Right lobe of liver (tissue), 4 donors: ENCODE results near the gene OR52A5.
"Not testable (repeated sequence)": the region's sequence is repeated elsewhere in the genome, so short reads cannot be mapped to it uniquely, and the experiment has no call there.

Experiments used
- POLR2A ChIP-seq: fragments of 450-650 bp; IDR thresholded peaks from one replicate; pipeline ENCODE4 v1.6.1; 2017; ENCODE audit warnings: antibody characterized with exemption, mild to moderate bottlenecking
- TF ChIP-seq, protein P1 (sequence below), 4 donors: fragments of 200-600 bp in 3 of 4; fragments of 450-650 bp in 1 of 4; IDR thresholded peaks; one replicate each; pipeline versions ENCODE4 v1.5.1 to v1.8.0; 2016 to 2022; ENCODE audit warnings: antibody characterized with exemption in 4 of 4, mild to moderate bottlenecking in 2 of 4
- donor health status: DM: no; HTN: no; CAD: no.
- donor health status: DM: no; HTN: no; CAD: no.
- donor health status: DM: no; HTN: yes; CAD: no.

DNA sequence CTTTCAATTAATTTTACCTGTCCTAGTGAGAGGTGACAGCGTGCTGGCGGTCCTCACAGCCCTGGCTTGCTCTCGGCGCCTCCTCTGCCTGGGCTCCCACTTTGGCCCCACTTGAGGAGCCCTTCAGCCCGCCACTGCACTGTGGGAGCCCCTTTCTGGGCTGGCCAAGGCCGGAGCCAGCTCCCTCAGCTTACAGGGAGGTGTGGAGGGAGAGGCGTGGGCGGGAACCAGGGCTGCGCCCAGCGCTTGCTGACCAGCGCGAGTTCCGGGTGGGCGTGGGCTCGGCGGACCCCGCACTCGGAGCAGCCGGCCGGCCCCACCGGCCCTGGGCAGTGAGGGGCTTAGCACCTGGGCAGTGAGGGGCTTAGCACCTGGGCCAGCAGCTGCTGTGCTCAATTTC is 6.0 kb upstream of the OR52A5 start:
- TF ChIP-seq, protein P1, sequence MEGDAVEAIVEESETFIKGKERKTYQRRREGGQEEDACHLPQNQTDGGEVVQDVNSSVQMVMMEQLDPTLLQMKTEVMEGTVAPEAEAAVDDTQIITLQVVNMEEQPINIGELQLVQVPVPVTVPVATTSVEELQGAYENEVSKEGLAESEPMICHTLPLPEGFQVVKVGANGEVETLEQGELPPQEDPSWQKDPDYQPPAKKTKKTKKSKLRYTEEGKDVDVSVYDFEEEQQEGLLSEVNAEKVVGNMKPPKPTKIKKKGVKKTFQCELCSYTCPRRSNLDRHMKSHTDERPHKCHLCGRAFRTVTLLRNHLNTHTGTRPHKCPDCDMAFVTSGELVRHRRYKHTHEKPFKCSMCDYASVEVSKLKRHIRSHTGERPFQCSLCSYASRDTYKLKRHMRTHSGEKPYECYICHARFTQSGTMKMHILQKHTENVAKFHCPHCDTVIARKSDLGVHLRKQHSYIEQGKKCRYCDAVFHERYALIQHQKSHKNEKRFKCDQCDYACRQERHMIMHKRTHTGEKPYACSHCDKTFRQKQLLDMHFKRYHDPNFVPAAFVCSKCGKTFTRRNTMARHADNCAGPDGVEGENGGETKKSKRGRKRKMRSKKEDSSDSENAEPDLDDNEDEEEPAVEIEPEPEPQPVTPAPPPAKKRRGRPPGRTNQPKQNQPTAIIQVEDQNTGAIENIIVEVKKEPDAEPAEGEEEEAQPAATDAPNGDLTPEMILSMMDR (IDR thresholded peaks at IDR 0.05): not testable (repeated sequence)
- TF ChIP-seq POLR2A: not testable (repeated sequence)
